ENCODE measurements around the gene LRRC39.
"Not testable (repeated sequence)": the region's sequence is repeated elsewhere in the genome, so short reads cannot be mapped to it uniquely, and the experiment has no call there.

The LRRC39 gene

GRCh38 chr1:100178091-100178490, at the start of gene LRRC39:
TSS of gene LRRC39 (minus strand) at chr1:100178256. CDS start at chr1:100168516, 9,740 bp downstream.
- no peak for DNase-seq

- no peak for DNase-seq
These were observed 44.4 kb upstream of the LRRC39 start for GRCh38 chr1:100222428-100222827.

GRCh38 chr1:100219883-100220282, 41.8 kb upstream of the LRRC39 start:
- no peak for DNase-seq

GRCh38 chr1:100219457-100219856, 41.4 kb upstream of the LRRC39 start:
- no peak for DNase-seq

GRCh38 chr1:100217834-100218233, 39.8 kb upstream of the LRRC39 start:
- no peak for DNase-seq

- no peak for DNase-seq
These were observed 37.0 kb upstream of the LRRC39 start for GRCh38 chr1:100215101-100215500.

GRCh38 chr1:100213141-100213540, 35.1 kb upstream of the LRRC39 start:
- no peak for DNase-seq

- DNase-seq = no peak
These were observed 28.2 kb upstream of the LRRC39 start for GRCh38 chr1:100206301-100206700.

GRCh38 chr1:100205593-100205992, 27.5 kb upstream of the LRRC39 start:
- not testable (repeated sequence) for DNase-seq

GRCh38 chr1:100205103-100205502, 27.0 kb upstream of the LRRC39 start:
- not testable (repeated sequence) for DNase-seq

- not testable (repeated sequence) for DNase-seq
These were observed 24.6 kb upstream of the LRRC39 start for GRCh38 chr1:100202703-100203102.

- DNase-seq = not testable (repeated sequence)
These were observed 22.0 kb upstream of the LRRC39 start for GRCh38 chr1:100200060-100200459.

- no peak for DNase-seq
These were observed 20.5 kb upstream of the LRRC39 start for GRCh38 chr1:100198596-100198995.

- DNase-seq = no peak
These were observed 10.6 kb upstream of the LRRC39 start for GRCh38 chr1:100188617-100189016.

GRCh38 chr1:100187912-100188311, 9.9 kb upstream of the LRRC39 start:
- DNase-seq = no peak

GRCh38 chr1:100184536-100184935, 6.5 kb upstream of the LRRC39 start:
- no peak for DNase-seq

- DNase-seq = no peak
These were observed 5.3 kb upstream of the LRRC39 start for GRCh38 chr1:100183370-100183769.

GRCh38 chr1:100177295-100178041, 588 bp downstream of the LRRC39 start:
- no peak for DNase-seq

- no peak for DNase-seq
These were observed 10.0 kb downstream of the LRRC39 start for GRCh38 chr1:100168051-100168450.

GRCh38 chr1:100164702-100165101, 13.4 kb downstream of the LRRC39 start:
- no peak for DNase-seq

- DNase-seq = no peak
These were observed 13.8 kb downstream of the LRRC39 start for GRCh38 chr1:100164216-100164615.

- DNase-seq = no peak
These were observed 15.2 kb downstream of the LRRC39 start for GRCh38 chr1:100162881-100163280.

GRCh38 chr1:100152271-100152670, 25.8 kb downstream of the LRRC39 start:
- no peak for DNase-seq

GRCh38 chr1:100151679-100152078, 26.4 kb downstream of the LRRC39 start:
- DNase-seq = no peak

GRCh38 chr1:100147875-100148274, 30.2 kb downstream of the LRRC39 start:
- DNase-seq = no peak

Data from NCI-H748 treated with DMSO at 0.1 percent for 48 hours (cell line).